HUES64 (cell line): Measurements from ENCODE around the gene CDK11B.

ENCODE experiments used
- H3K27ac ChIP-seq: 2 replicates; pipeline ENCODE4 v1.7.0; 2013; ENCODE audit warnings: low read depth, low read length, inconsistent platforms
- H3K27me3 ChIP-seq: 2 replicates; pipeline ENCODE4 v1.6.1; 2013; ENCODE audit warnings: mild to moderate bottlenecking, low read length; ENCODE audit not compliant: insufficient read depth
- H3K36me3 ChIP-seq: 2 replicates; pipeline ENCODE4 v1.6.1; 2013; ENCODE audit warnings: mild to moderate bottlenecking, low read length; ENCODE audit not compliant: insufficient read depth
- H3K4me1 ChIP-seq: 2 replicates; pipeline ENCODE4 v1.6.1; 2013; ENCODE audit warnings: mild to moderate bottlenecking, low read length, moderate library complexity; ENCODE audit not compliant: insufficient read depth
- H3K4me3 ChIP-seq: 2 replicates; pipeline ENCODE4 v1.5.1; 2013; ENCODE audit warnings: mild to moderate bottlenecking, low read length, moderate library complexity
- H3K9ac ChIP-seq: 2 replicates; pipeline ENCODE4 v1.6.1; 2013; ENCODE audit warnings: mild to moderate bottlenecking, low read depth, low read length
- H3K9me3 ChIP-seq: 2 replicates; pipeline ENCODE4 v1.6.1; 2013; ENCODE audit warnings: low read depth, low read length; ENCODE audit not compliant: insufficient read depth
- WGBS: fragments of 150-250, 120-280 bp; methylation state at CpG from one replicate; pipeline ENCODE4 v1.1.7; 2013; ENCODE audit warnings: missing lambda C conversion rate; 5-methylcytosine and 5-hydroxymethylcytosine counted together

CDK11B gene

GRCh38 chr1:1630191-1630964, 28.4 kb downstream of the CDK11B start:
- Histone ChIP-seq H3K4me3 (0 out of 2 replicates have a peak overlapping the region, but pooled peaks have one; percentile 12), H3K27me3 (peaks cover 22% of the 10 kb centered on the region), H3K9me3 (no peaks in the 10 kb centered on the region), H3K9ac (no peak overlapping the region), H3K4me1 (no peaks in the 10 kb centered on the region), H3K36me3 (no peaks in the 10 kb centered on the region), H3K27ac (no peak overlapping the region)
- 20% methylated on average over 76 of the region's 81 CpGs for WGBS

- H3K9me3 ChIP-seq = no peaks in the 10 kb centered on the region
- H3K27me3 ChIP-seq = peaks cover 22% of the 10 kb centered on the region
- WGBS = 84% methylated on average over 45 of the region's 48 CpGs
- no peak overlapping the region for H3K27ac ChIP-seq
- H3K4me1 ChIP-seq = no peaks in the 10 kb centered on the region
- H3K4me3 ChIP-seq = no peak overlapping the region
- H3K36me3 ChIP-seq = no peaks in the 10 kb centered on the region
- no peak overlapping the region for H3K9ac ChIP-seq
Observed at GRCh38 chr1:1629430-1630190, 29.2 kb downstream of the CDK11B start.

GRCh38 chr1:1628754-1629429, 29.9 kb downstream of the CDK11B start:
- 93% methylated on average over 53 of the region's 53 CpGs for WGBS
- H3K27ac ChIP-seq = no peak overlapping the region
- H3K9me3 ChIP-seq = no peaks in the 10 kb centered on the region
- peak overlapping the region; percentile 21; the same call in 1 of the 2 replicates for H3K4me3 ChIP-seq
- H3K27me3 ChIP-seq = peaks cover 22% of the 10 kb centered on the region
- no peaks in the 10 kb centered on the region for H3K36me3 ChIP-seq
- H3K4me1 ChIP-seq = no peaks in the 10 kb centered on the region
- H3K9ac ChIP-seq = no peak overlapping the region

GRCh38 chr1:1627829-1628753, 30.7 kb downstream of the CDK11B start:
- H3K4me3 ChIP-seq = no peak overlapping the region

GRCh38 chr1:1627261-1627828, 31.5 kb downstream of the CDK11B start:
- Histone ChIP-seq H3K36me3 (no peaks in the 10 kb centered on the region), H3K9me3 (no peaks in the 10 kb centered on the region), H3K27ac (no peak overlapping the region), H3K27me3 (peaks cover 22% of the 10 kb centered on the region), H3K4me3 (no peak overlapping the region), H3K4me1 (no peaks in the 10 kb centered on the region), H3K9ac (no peak overlapping the region)
- 85% methylated on average over 37 of the region's 37 CpGs for WGBS

More at GRCh38 chr1:1627829-1628753, 30.7 kb downstream of the CDK11B start:
- WGBS = 94% methylated on average over 53 of the region's 53 CpGs
- peaks cover 22% of the 10 kb centered on the region for H3K27me3 ChIP-seq
- no peak overlapping the region for H3K9ac ChIP-seq
- no peaks in the 10 kb centered on the region for H3K36me3 ChIP-seq
- no peak overlapping the region for H3K27ac ChIP-seq
- H3K9me3 ChIP-seq = no peaks in the 10 kb centered on the region
- no peaks in the 10 kb centered on the region for H3K4me1 ChIP-seq

GRCh38 chr1:1626207-1627141, 32.3 kb downstream of the CDK11B start:
- no peak overlapping the region for H3K27ac ChIP-seq
- no peaks in the 10 kb centered on the region for H3K36me3 ChIP-seq
- WGBS = 96% methylated on average over 48 of the region's 48 CpGs
- no peak overlapping the region for H3K4me3 ChIP-seq
- H3K27me3 ChIP-seq = peaks cover 13% of the 10 kb centered on the region
- H3K9me3 ChIP-seq = no peaks in the 10 kb centered on the region
- no peaks in the 10 kb centered on the region for H3K4me1 ChIP-seq
- no peak overlapping the region for H3K9ac ChIP-seq

GRCh38 chr1:1625824-1626206, 33.0 kb downstream of the CDK11B start:
- Histone ChIP-seq H3K4me3 (no peak overlapping the region), H3K27ac (no peak overlapping the region), H3K27me3 (peaks cover 6% of the 10 kb centered on the region), H3K4me1 (no peaks in the 10 kb centered on the region), H3K9ac (no peak overlapping the region), H3K9me3 (no peaks in the 10 kb centered on the region), H3K36me3 (no peaks in the 10 kb centered on the region)
- WGBS = 94% methylated on average over 8 of the region's 8 CpGs

- Histone ChIP-seq H3K27me3 (peaks cover 2% of the 10 kb centered on the region; the same call in 1 of the 2 replicates), H3K4me1 (no peaks in the 10 kb centered on the region), H3K9me3 (no peaks in the 10 kb centered on the region), H3K36me3 (no peaks in the 10 kb centered on the region), H3K4me3 (no peak overlapping the region), H3K9ac (no peak overlapping the region), H3K27ac (no peak overlapping the region)
- 96% methylated on average over 28 of the region's 28 CpGs for WGBS
Observed at GRCh38 chr1:1625404-1625775, 33.4 kb downstream of the CDK11B start.

- Histone ChIP-seq H3K9ac (no peak overlapping the region), H3K27ac (no peak overlapping the region), H3K9me3 (no peaks in the 10 kb centered on the region), H3K36me3 (no peaks in the 10 kb centered on the region), H3K4me3 (no peak overlapping the region), H3K4me1 (no peaks in the 10 kb centered on the region), H3K27me3 (no peaks in the 10 kb centered on the region)
- WGBS = 91% methylated on average over 38 of the region's 38 CpGs
Observed at GRCh38 chr1:1624443-1625403, 34.1 kb downstream of the CDK11B start.
